ENCODE measurements around the gene UBL3.

UBL3 gene

DNA sequence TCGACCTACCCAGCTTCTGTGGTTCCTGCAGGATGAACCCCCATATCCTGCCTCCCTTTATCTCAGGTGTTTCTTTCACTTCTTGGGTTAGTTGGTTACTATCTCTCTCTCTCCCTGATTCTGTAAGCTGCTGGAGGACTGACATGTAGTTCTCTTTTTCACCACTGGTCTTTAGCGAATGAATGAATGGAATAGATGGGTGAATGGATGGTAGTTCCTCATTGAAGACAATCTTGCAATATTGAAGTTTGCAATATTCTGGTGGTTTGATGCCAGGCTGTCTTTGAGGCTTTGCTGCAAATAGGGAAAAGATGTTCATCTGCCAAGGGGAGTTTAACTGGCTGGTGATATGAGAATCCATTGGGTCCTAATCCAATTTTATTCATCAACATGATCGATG lies 120.2 kb downstream of the UBL3 start:
- Histone ChIP-seq H3K36me3 (ENCODE audit: insufficient read depth, low read depth, low read length) (no peaks in the 10 kb centered on the region), H3K4me1 (ENCODE audit: insufficient read depth, low read length) (no peaks in the 10 kb centered on the region), H3K9me3 (ENCODE audit: insufficient read depth, low read depth, low read length) (peaks cover 6% of the 10 kb centered on the region; the same call in 1 of the 2 replicates), H3K9ac (ENCODE audit: low read depth, low read length) (no peak overlapping the region), H3K27ac (ENCODE audit: low read length) (no peak overlapping the region), H3K27me3 (ENCODE audit: insufficient read depth, low read length) (no peaks in the 10 kb centered on the region), H3K4me3 (ENCODE audit: low read length) (no peak overlapping the region)

DNA sequence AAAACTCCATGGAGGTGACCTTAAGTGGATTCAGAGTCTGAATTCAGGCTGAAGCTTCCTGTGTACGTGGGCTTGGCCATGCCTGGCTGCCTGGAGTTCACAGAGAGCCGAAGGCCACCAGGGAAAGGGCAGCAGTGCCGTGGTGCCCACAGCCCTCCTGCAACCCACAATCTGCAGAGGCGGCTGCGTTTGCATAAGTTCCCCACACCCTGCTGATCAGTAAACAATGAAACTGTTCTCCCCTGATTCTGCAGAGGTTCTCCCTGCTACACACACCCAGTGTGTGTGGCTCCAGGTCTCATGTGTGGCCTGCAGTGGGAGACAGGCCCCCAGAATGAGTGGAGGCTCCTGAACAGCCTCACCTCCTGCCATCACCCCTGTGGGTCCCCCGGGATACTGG lies 128.0 kb downstream of the UBL3 start:
- H3K4me1 ChIP-seq (ENCODE audit: insufficient read depth, low read length): peaks cover 2% of the 10 kb centered on the region; the same call in 1 of the 2 replicates
- H3K9ac ChIP-seq (ENCODE audit: low read depth, low read length): no peak overlapping the region
- H3K9me3 ChIP-seq (ENCODE audit: insufficient read depth, low read depth, low read length): peaks cover 6% of the 10 kb centered on the region; the same call in 1 of the 2 replicates

DNA sequence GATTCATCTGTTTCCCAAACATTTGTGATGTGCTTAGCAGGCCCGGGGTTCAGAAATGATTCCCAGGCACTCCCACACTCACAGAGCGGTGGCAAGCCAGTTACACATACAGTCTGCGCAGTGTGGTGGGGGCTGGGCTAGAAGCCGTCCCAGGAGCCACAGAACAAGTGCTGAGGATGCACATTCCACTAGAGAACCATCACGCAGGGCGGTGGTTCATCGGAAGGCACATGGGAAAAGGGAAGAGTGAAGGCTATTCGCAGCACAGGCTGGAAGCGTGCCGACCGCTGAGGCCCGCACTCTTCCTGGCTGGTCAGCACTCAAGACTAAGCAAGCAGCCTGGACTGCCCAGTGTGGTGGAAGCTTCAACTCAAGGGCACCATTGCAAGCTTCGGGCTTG lies 128.7 kb downstream of the UBL3 start:
- Histone ChIP-seq H3K27ac (ENCODE audit: low read length) (no peak overlapping the region), H3K4me1 (ENCODE audit: insufficient read depth, low read length) (peaks cover 2% of the 10 kb centered on the region; the same call in 1 of the 2 replicates), H3K27me3 (ENCODE audit: insufficient read depth, low read length) (no peaks in the 10 kb centered on the region), H3K4me3 (ENCODE audit: low read length) (no peak overlapping the region), H3K36me3 (ENCODE audit: insufficient read depth, low read depth, low read length) (no peaks in the 10 kb centered on the region), H3K9me3 (ENCODE audit: insufficient read depth, low read depth, low read length) (peaks cover 6% of the 10 kb centered on the region; the same call in 1 of the 2 replicates), H3K9ac (ENCODE audit: low read depth, low read length) (no peak overlapping the region)

More for the DNA sequence above, 128.0 kb downstream of the UBL3 start:
- Histone ChIP-seq H3K4me3 (ENCODE audit: low read length) (no peak overlapping the region), H3K27me3 (ENCODE audit: insufficient read depth, low read length) (no peaks in the 10 kb centered on the region), H3K27ac (ENCODE audit: low read length) (no peak overlapping the region), H3K36me3 (ENCODE audit: insufficient read depth, low read depth, low read length) (no peaks in the 10 kb centered on the region)

DNA sequence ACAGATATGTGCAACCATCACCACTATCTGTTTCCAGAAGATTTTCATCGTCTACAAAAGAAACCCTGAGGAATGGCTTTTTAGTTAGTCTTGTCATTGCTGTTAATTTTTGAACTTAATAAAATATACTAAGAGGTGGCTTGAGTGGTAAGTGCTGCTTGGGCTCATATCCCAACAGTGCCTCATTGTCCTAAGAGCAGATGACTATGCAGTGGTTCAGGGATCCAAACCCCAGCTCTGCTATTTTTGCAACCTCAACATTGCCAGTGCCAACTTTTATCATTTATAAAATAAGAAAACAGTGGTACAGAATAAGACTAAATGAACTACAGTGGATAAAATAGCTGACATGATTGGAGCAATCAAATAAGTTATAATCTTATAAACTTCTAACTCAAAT lies 131.7 kb downstream of the UBL3 start:
- Histone ChIP-seq H3K4me3 (ENCODE audit: low read length) (no peak overlapping the region), H3K9ac (ENCODE audit: low read depth, low read length) (no peak overlapping the region), H3K27me3 (ENCODE audit: insufficient read depth, low read length) (no peaks in the 10 kb centered on the region)

DNA sequence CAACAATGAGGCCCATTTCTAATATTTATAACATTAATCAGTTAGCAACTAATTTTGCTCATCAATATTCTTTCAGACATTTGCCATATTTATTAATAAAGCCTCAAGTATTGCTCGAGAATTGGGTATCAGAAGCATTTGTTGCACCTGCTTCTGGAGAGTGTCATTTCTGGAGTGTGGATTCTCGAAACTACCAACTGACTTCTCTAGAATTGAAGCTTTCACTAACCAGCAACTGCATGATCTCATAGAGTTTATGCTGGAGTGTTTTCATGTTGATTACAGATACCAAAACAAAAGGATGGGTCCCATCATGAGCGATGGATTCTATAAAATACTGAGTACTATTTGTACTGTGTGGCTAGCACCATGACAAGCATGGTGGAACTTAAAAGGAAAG lies 133.9 kb downstream of the UBL3 start:
- H3K9me3 ChIP-seq (ENCODE audit: insufficient read depth, low read depth, low read length): peaks cover 3% of the 10 kb centered on the region; the same call in 1 of the 2 replicates
- no peaks in the 10 kb centered on the region for H3K27me3 ChIP-seq (ENCODE audit: insufficient read depth, low read length)
- no peaks in the 10 kb centered on the region for H3K36me3 ChIP-seq (ENCODE audit: insufficient read depth, low read depth, low read length)
- H3K27ac ChIP-seq (ENCODE audit: low read length): no peak overlapping the region
- no peak overlapping the region for H3K9ac ChIP-seq (ENCODE audit: low read depth, low read length)
- no peak overlapping the region for H3K4me3 ChIP-seq (ENCODE audit: low read length)
- no peaks in the 10 kb centered on the region for H3K4me1 ChIP-seq (ENCODE audit: insufficient read depth, low read length)

More for the DNA sequence above, 131.7 kb downstream of the UBL3 start:
- peaks cover 2% of the 10 kb centered on the region; the same call in 1 of the 2 replicates for H3K4me1 ChIP-seq (ENCODE audit: insufficient read depth, low read length)
- H3K36me3 ChIP-seq (ENCODE audit: insufficient read depth, low read depth, low read length): no peaks in the 10 kb centered on the region
- H3K9me3 ChIP-seq (ENCODE audit: insufficient read depth, low read depth, low read length): peaks cover 3% of the 10 kb centered on the region; the same call in 1 of the 2 replicates
- no peak overlapping the region for H3K27ac ChIP-seq (ENCODE audit: low read length)
